ENCODE measurements around the gene C2CD4C. TPM values are rescaled to one million over a fixed set of nuclear protein-coding genes. Genes with fewer than 3 reads are reported as not detected.
"Not testable (repeated sequence)": the region's sequence is repeated elsewhere in the genome, so short reads cannot be mapped to it uniquely, and the experiment has no call there.

Gene C2CD4C, protein sequence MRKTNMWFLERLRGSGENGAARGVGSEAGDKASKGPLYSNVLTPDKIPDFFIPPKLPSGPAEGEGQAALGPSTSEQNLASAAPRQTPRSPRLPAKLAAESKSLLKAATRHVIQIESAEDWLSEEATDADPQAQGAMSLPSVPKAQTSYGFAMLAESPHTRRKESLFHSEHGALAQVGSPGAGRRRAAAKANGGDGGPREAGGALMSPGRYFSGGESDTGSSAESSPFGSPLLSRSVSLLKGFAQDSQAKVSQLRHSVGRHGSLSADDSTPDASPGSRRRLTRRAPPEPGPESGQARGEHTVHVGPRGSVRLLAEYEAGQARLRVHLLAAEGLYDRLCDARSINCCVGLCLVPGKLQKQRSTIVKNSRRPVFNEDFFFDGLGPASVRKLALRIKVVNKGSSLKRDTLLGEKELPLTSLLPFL
- 0.14 and 0.23 TPM in 2 replicates for total RNA-seq

DNA sequence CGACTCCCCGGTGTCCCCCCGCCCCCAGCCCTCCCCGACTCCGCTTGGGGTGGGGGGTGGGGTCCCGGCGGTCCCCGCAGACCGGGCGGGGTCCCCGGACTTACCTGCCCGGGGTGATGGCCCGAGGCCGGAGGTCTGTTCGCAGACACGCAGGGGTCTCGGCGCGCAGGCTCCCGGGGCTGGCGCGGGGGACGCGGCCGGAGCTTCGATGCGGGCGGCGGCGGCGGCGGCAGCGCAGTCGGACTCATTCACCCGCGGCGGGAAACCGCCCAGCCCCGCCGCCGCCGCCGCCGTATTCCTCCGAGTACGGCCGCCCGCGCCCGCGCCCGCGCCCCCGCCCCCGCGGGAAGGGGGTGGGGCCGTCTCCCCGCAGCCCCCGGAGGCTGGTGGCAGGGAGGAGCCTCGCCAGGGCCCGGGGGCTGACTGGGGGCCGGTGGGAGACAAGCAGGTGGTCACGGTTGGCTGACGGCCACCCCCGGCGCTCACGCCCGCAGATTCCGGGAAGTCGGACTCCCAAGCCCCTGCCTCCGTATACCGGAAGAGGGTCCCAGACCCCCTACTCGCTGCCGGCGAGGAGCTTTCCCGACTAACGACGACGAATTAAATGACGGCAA, at the start of gene C2CD4C:
Gene C2CD4C, minus strand, starts transcription at position 246 of the 614 bp plus-strand sequence. CDS start 786 bp downstream, outside the sequence.
- intact Hi-C loops (cut with micrococcal nuclease) = no loop called here
- Mint-ChIP-seq H3K36me3 (ENCODE audit: low read depth) (no peaks in the 10 kb centered on the region), H3K4me1 (ENCODE audit: low read depth) (peaks cover 3% of the 10 kb centered on the region), H3K27me3 (ENCODE audit: low read depth) (peaks cover 10% of the 10 kb centered on the region), H3K9me3 (no peaks in the 10 kb centered on the region), H3K4me3 (ENCODE audit: low read depth) (peak within 1 kb of the TSS; percentile 39), H3K27ac (no peak within 1 kb of the TSS)
- no peak for DNase-seq (ENCODE audit: low spot score)

DNA sequence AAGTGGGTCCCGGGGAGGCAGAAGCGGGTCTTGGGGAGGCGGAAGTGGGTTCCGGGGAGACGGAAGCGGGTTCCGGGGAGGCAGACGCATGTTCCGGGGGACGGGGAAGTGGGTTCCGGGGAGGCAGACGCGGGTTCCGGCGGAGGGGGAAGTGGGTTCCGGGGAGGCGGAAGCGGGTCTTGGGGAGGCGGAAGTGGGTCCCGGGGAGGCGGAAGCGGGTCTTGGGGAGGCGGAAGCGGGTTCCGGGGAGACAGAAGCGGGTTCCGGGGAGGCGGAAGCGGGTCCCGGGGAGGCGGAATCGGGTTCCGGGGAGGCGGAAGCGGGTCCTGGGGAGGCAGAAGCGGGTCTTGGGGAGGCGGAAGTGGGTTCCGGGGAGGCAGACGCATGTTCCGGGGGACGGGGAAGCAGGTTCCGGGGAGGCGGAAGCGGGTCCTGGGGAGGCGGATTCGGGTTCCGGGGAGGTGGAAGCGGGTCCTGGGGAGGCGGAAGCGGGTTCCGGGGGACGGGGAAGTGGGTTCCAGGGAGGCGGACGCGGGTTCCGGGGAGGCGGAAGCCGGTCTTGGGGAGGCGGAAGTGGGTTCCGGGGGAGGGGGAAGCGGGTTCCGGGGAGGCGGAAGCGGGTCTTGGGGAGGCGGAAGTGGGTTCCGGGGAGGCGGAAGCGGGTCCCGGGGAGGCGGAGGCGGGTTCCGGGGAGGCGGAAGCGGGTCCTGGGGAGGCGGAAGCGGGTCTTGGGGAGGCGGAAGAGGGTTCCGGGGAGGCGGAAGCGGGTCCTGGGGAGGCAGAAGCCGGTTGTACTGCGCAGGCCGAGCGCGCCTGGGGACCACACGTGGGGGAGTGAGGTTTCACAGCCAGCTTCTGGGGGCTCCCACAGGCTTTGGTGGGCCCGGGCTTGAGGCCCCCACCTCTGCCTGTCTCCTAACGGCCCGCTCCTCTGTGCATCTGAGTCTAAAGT, 49.4 kb upstream of the C2CD4C start:
- no peak overlapping the region for H3K27ac Mint-ChIP-seq
- no peaks in the 10 kb centered on the region for H3K36me3 Mint-ChIP-seq (ENCODE audit: low read depth)
- intact Hi-C loops (cut with micrococcal nuclease) = no loop called here
- no peak for DNase-seq (ENCODE audit: low spot score)
- no peak overlapping the region for H3K4me3 Mint-ChIP-seq (ENCODE audit: low read depth)
- H3K9me3 Mint-ChIP-seq = no peaks in the 10 kb centered on the region
- no peaks in the 10 kb centered on the region for H3K4me1 Mint-ChIP-seq (ENCODE audit: low read depth)
- peaks cover 15% of the 10 kb centered on the region for H3K27me3 Mint-ChIP-seq (ENCODE audit: low read depth)

DNA sequence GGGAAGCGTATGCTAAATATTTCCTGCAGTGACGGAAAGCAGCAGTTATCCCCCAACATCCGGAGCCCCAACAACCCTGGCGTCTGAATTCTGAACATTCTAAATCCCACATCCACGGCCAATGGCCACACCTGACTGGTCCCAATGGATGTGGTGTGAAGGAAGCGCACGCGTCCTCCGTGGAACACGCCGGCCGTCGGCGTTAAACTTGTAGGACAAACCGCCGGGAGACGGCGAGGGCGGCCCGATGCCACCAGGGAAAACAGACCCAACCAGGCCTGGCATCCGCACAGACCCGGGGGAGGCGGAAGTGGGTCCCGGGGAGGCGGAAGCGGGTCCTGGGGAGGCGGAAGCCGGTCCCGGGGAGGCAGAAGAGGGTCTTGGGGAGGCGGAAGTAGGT, 48.7 kb upstream of the C2CD4C start:
- Mint-ChIP-seq H3K9me3 (no peaks in the 10 kb centered on the region), H3K27ac (no peak overlapping the region), H3K4me1 (ENCODE audit: low read depth) (no peaks in the 10 kb centered on the region), H3K36me3 (ENCODE audit: low read depth) (no peaks in the 10 kb centered on the region), H3K4me3 (ENCODE audit: low read depth) (no peak overlapping the region), H3K27me3 (ENCODE audit: low read depth) (peaks cover 12% of the 10 kb centered on the region)
- intact Hi-C loops (cut with micrococcal nuclease) = no loop called here
- DNase-seq (ENCODE audit: low spot score) = no peak

DNA sequence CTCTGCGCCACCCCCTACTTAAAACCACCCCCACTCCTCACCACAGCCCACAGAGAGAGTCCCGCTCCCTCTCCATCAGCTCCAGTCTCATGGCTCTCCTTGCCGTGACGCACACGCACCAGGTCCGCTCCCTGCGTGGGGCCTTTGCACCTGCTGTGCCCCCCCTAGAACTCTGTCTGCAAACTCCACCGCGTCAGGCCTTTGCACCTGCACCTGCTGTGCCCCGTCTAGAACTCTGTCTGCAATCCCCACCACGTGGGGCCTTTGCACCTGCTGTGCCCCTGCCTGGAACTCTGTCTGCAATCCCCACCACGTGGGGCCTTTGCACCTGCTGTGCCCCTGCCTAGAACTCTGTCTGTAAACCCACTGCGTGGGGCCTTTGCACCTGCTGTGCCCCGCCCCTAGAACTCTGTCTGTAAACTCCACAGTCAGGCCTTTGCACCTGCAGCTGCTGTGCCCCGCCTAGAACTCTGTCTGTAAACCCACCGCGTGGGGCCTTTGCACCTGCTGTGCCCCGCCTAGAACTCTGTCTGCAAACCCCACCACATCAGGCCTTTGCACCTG, 47.7 kb upstream of the C2CD4C start:
- Mint-ChIP-seq H3K27me3 (ENCODE audit: low read depth) (peaks cover 7% of the 10 kb centered on the region), H3K36me3 (ENCODE audit: low read depth) (no peaks in the 10 kb centered on the region), H3K4me3 (ENCODE audit: low read depth) (no peak overlapping the region), H3K9me3 (no peaks in the 10 kb centered on the region), H3K27ac (no peak overlapping the region), H3K4me1 (ENCODE audit: low read depth) (no peaks in the 10 kb centered on the region)
- DNase-seq (ENCODE audit: low spot score) = no peak
- intact Hi-C loops (cut with micrococcal nuclease) = no loop called here

DNA sequence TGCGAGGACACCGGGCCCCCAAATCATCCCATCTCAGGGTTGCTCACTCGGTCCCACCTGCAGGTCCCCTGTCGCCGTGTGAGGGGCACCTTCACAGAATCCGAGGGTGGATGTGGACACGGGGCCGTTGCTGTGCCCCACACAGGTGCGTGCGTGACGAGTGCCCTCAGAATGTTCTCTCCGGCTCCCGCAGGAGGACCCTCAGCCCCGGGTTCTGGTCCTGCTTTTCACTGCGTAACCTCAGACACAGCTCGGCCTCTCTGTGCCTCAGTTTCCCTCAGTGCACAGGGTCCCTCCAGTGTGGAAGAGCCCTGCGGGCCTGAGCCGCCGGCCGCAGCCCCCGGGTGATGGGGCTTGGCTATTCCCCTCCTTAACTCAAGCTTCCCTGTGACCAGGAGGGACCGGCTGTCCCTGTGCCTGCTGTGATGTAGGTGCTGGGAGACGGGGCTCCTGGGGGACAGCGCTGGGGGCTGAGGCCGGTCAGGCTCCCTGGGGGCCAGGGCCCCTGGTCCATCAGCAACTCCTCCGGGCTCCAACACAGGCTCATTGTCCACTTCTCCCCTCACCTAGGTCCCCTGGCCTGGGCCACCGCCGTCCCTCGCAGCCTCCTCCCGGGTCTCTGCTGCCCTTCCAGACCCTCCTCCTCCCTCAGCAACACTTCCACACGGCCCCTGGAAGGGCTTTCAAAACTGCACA, 47.1 kb upstream of the C2CD4C start:
- Mint-ChIP-seq H3K9me3 (peaks cover 1% of the 10 kb centered on the region), H3K36me3 (ENCODE audit: low read depth) (no peaks in the 10 kb centered on the region), H3K4me1 (ENCODE audit: low read depth) (no peaks in the 10 kb centered on the region), H3K27ac (no peak overlapping the region), H3K4me3 (ENCODE audit: low read depth) (no peak overlapping the region), H3K27me3 (ENCODE audit: low read depth) (peaks cover 6% of the 10 kb centered on the region)
- intact Hi-C loops (cut with micrococcal nuclease) = no loop called here
- no peak for DNase-seq (ENCODE audit: low spot score)

DNA sequence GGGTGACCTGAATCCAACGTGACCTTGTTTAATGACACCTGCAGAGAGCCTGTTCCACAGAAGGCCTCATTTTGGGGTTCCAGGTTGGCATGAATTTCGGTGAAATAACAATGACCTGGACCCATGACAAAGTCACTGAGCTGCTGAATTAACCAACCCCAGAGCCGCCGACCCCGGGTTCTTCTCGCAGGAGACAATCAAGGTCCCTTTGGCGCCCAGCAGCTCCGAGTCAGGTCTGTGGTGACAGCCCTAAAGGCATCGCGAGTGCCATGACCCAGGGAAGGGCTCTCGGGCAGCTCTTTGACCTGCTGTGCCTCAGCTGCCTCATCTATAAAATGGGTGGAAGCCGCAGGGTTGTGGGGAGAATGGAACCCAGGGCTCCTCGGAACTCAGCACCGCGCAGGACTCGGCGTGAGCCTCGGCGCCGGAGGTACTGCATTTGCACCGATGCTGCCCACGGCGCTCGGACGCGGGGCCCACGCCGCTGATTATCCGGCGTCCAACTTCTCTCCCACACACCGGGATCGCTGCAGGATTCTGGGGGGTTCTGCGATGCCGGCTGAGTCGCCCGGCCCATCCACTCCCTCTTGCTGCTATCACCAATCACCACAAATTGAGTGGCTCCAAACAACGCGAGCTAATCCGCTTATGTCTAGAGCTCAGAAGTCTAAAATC, 46.2 kb upstream of the C2CD4C start:
- H3K4me1 Mint-ChIP-seq (ENCODE audit: low read depth) = no peaks in the 10 kb centered on the region
- H3K36me3 Mint-ChIP-seq (ENCODE audit: low read depth) = no peaks in the 10 kb centered on the region
- intact Hi-C loops (cut with micrococcal nuclease) = no loop called here
- no peak overlapping the region for H3K4me3 Mint-ChIP-seq (ENCODE audit: low read depth)
- peaks cover 6% of the 10 kb centered on the region for H3K27me3 Mint-ChIP-seq (ENCODE audit: low read depth)
- peaks cover 8% of the 10 kb centered on the region for H3K9me3 Mint-ChIP-seq
- DNase-seq (ENCODE audit: low spot score) = no peak
- no peak overlapping the region for H3K27ac Mint-ChIP-seq

DNA sequence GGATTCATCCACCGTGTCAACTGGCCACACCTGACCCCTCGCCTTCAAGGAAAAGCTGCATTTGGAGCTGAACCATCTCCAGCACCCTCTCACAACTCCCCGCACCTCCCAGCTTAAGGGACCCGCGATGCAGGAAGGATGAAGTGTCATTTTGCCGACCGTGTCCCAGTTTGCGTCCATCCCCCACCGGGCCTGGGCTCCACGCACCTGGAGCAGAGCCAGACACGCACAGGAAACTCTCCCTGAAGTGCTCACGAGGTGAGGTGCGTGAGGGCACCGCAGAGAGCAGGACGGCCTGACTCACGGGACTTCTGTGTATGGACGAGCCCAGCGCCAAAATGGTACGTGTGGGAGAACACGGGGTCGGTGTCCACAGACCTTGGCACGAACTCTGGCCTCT, 44.7 kb upstream of the C2CD4C start:
- intact Hi-C loops (cut with micrococcal nuclease) = no loop called here
- no peak overlapping the region for H3K27ac Mint-ChIP-seq
- no peaks in the 10 kb centered on the region for H3K4me1 Mint-ChIP-seq (ENCODE audit: low read depth)
- DNase-seq (ENCODE audit: low spot score) = no peak
- H3K4me3 Mint-ChIP-seq (ENCODE audit: low read depth) = no peak overlapping the region
- no peaks in the 10 kb centered on the region for H3K27me3 Mint-ChIP-seq (ENCODE audit: low read depth)
- no peaks in the 10 kb centered on the region for H3K36me3 Mint-ChIP-seq (ENCODE audit: low read depth)
- H3K9me3 Mint-ChIP-seq = peaks cover 8% of the 10 kb centered on the region

DNA sequence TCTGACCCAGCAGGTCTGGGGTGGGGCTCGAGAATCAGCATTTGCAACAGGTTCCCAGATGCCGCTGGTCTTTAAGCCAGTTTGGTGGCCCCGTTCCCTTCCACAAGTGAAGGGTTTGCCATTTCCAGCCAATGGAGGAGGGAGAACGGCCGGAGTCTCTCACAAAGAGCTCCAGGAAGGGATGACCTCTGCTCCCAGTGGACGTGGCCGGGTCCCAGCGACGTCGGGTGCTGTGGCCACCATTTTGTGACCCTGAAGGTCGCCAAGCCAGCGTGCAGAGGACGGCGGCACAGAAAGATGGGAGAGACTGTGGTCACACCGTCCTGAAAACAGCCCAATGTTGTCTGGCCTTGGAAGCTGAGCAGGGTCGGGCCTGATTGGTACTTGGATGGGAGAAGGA, 43.9 kb upstream of the C2CD4C start:
- Mint-ChIP-seq H3K27ac (no peak overlapping the region), H3K36me3 (ENCODE audit: low read depth) (no peaks in the 10 kb centered on the region), H3K9me3 (peaks cover 8% of the 10 kb centered on the region), H3K4me1 (ENCODE audit: low read depth) (no peaks in the 10 kb centered on the region), H3K27me3 (ENCODE audit: low read depth) (no peaks in the 10 kb centered on the region), H3K4me3 (ENCODE audit: low read depth) (no peak overlapping the region)
- no peak for DNase-seq (ENCODE audit: low spot score)
- intact Hi-C loops (cut with micrococcal nuclease) = no loop called here

DNA sequence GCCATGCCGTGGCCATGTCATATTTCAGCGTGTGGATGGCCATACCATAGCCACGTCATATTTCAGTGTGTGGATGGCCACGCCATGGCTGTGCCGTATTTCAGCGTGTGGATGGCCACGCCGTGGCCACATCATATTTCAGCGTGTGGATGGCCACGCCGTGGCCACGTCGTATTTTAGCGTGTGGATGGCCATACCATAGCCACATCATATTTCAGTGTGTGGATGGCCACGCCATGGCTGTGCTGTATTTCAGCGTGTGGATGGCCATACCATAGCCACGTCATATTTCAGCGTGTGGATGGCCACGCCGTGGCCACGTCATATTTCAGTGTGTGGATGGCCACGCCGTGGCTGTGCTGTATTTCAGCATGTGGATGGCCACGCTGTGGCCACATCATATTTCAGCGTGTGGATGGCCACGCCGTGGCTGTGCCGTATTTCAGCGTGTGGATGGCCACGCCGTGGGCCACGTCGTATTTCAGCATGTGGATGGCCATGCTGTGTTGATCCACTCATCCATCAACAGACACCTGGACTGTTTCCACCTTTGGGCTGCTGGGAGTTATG, 42.0 kb upstream of the C2CD4C start:
- H3K9me3 Mint-ChIP-seq; H3K4me3 Mint-ChIP-seq (ENCODE audit: low read depth); H3K4me1 Mint-ChIP-seq (ENCODE audit: low read depth); H3K27me3 Mint-ChIP-seq (ENCODE audit: low read depth); DNase-seq (ENCODE audit: low spot score); intact Hi-C loops (cut with micrococcal nuclease); H3K27ac Mint-ChIP-seq; H3K36me3 Mint-ChIP-seq (ENCODE audit: low read depth): not testable (repeated sequence)

DNA sequence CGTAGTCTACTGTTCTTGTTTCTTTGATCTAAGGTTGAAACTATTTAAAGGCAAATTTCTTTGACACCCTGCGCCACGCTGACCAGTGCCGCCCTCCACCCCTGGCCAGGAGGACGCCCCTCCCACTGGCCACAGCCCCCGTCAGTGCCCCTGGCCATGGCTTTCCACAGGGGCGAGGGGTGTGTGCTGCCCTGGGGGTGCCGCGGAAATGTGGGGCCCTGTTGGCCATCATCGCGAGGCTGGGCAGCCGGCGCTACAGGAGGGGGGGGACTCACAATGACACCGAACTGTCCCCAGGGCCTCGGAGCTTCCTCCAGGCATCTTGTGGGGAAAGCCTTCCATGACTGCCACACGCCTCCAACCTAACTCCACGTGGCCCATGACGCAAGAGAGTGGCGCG, 41.0 kb upstream of the C2CD4C start:
- no peak for DNase-seq (ENCODE audit: low spot score)
- Mint-ChIP-seq H3K9me3 (peaks cover 8% of the 10 kb centered on the region), H3K4me1 (ENCODE audit: low read depth) (no peaks in the 10 kb centered on the region), H3K36me3 (ENCODE audit: low read depth) (no peaks in the 10 kb centered on the region), H3K27ac (no peak overlapping the region), H3K27me3 (ENCODE audit: low read depth) (no peaks in the 10 kb centered on the region), H3K4me3 (ENCODE audit: low read depth) (no peak overlapping the region)
- intact Hi-C loops (cut with micrococcal nuclease) = no loop called here

DNA sequence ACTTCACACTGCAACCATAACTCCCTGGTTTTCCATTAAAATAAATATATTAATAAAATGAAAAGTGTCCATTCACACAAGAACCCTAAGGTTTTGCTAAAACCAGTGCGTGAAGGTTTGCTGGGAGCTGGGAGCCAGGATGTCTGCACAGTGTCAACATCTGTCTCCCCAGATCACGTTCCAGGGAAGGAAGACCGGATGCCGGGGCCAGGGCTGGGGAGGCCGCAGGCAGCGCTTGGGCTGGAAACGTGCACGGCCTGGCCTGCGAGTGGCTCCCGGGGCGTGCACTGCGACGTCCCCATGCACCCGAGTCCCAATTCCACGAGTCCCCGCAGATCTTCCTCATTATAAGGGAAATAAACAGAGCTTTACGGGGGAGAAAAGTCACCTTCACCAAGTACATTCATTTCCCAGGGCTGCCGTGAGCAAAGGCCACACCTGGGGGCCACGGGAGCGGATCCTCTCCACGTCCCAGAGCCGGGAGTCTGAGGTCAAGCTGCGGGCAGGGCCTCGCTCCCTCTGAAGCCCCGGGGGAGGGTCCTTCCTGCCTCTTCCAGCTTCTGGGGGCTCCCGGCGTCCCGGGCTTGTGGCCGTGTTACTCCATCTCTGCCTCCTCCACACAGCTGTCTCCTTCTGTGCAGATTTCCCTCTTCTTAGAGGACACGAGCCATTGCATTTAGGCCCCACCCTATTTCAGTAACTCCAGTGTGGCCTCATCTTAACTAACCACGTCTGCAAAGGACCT, 39.0 kb upstream of the C2CD4C start:
- no peaks in the 10 kb centered on the region for H3K36me3 Mint-ChIP-seq (ENCODE audit: low read depth)
- intact Hi-C loops (cut with micrococcal nuclease) = no loop called here
- H3K27ac Mint-ChIP-seq = no peak overlapping the region
- no peak for DNase-seq (ENCODE audit: low spot score)
- peaks cover 8% of the 10 kb centered on the region for H3K9me3 Mint-ChIP-seq
- H3K27me3 Mint-ChIP-seq (ENCODE audit: low read depth) = no peaks in the 10 kb centered on the region
- H3K4me3 Mint-ChIP-seq (ENCODE audit: low read depth) = no peak overlapping the region
- H3K4me1 Mint-ChIP-seq (ENCODE audit: low read depth) = no peaks in the 10 kb centered on the region
